Ishikawa (cell line): ENCODE results near the gene HSPA5.

Source experiments
- CEBPB ChIP-seq: IDR thresholded peaks from 2 replicates; pipeline ENCODE4 v1.6.1; 2012
- CREB1 ChIP-seq: IDR thresholded peaks from 2 replicates; pipeline ENCODE4 v1.6.1; 2012; ENCODE audit warnings: low read depth
- EGR1 ChIP-seq: IDR thresholded peaks from 2 replicates; pipeline ENCODE4 v1.6.1; 2012
- EP300 ChIP-seq: IDR thresholded peaks from 2 replicates; pipeline ENCODE4 v1.6.1; 2012; ENCODE audit warnings: borderline replicate concordance
- FOXM1 ChIP-seq: IDR thresholded peaks from 2 replicates; pipeline ENCODE4 v1.6.1; 2012; ENCODE audit warnings: low read depth, borderline replicate concordance
- MAX ChIP-seq: IDR thresholded peaks from 2 replicates; pipeline ENCODE4 v1.6.1; 2012
- NFIC ChIP-seq: IDR thresholded peaks from 2 replicates; pipeline ENCODE4 v1.6.1; 2012
- RAD21 ChIP-seq: IDR thresholded peaks from 2 replicates; pipeline ENCODE4 v1.6.1; 2012; ENCODE audit warnings: low read depth
- REST ChIP-seq: IDR thresholded peaks from 2 replicates; pipeline ENCODE4 v1.6.1; 2012; ENCODE audit warnings: low read depth, mild to moderate bottlenecking
- TAF1 ChIP-seq: IDR thresholded peaks from 2 replicates; pipeline ENCODE4 v1.6.1; 2012; ENCODE audit warnings: low read depth, mild to moderate bottlenecking
- TCF12 ChIP-seq: IDR thresholded peaks from 2 replicates; pipeline ENCODE4 v1.6.1; 2012; ENCODE audit warnings: low read depth
- TEAD4 ChIP-seq: IDR thresholded peaks from 2 replicates; pipeline ENCODE4 v1.6.1; 2012
- YY1 ChIP-seq: IDR thresholded peaks from 2 replicates; pipeline ENCODE4 v1.6.1; 2012; ENCODE audit warnings: low read depth
- ZBTB7A ChIP-seq: IDR thresholded peaks from 2 replicates; pipeline ENCODE4 v1.6.1; 2012; ENCODE audit warnings: low read depth
- TF ChIP-seq, protein P1 (sequence below): IDR thresholded peaks from 2 replicates; pipeline ENCODE4 v1.6.1; 2012

Gene HSPA5

DNA sequence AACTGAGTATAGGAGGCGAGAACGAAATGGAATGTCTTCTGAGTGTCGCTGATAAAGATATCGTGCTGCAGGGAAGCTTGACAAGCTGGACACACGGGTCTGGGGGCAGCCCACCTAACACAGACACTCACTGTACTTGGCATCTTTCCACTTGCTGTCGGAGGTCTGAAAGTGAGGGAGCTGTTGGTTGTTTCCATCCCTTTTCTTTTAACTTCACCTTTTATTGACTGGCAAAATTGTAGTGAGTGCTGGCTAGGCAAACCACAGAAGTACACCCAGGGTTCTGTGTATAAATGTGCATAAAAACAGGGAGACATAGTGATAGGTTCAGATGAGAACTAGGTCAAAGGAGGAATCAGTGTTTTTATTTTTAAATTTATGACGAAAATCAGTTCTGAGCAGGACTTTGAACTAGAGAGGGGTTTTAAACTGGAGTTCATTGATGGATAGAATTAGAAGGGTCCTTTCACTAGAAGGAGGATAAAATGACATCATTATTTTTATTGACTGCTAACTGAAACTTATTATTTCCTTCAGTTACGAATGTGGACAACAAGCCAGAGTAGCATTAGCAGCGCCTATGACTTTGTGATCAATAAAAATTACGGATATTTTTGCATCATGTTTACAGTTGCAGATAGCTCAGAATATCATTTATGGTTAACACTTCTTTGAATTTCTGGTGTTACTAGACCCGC is 21.3 kb upstream of the HSPA5 start:
- TF ChIP-seq CEBPB (no peak), RAD21 (no peak), ZBTB7A (no peak), TEAD4 (no peak), MAX (no peak), NFIC (no peak), FOXM1 (no peak), EGR1 (no peak), EP300 (no peak), CREB1 (no peak)
- TF ChIP-seq, protein P1, sequence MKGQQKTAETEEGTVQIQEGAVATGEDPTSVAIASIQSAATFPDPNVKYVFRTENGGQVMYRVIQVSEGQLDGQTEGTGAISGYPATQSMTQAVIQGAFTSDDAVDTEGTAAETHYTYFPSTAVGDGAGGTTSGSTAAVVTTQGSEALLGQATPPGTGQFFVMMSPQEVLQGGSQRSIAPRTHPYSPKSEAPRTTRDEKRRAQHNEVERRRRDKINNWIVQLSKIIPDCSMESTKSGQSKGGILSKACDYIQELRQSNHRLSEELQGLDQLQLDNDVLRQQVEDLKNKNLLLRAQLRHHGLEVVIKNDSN: no peak

DNA sequence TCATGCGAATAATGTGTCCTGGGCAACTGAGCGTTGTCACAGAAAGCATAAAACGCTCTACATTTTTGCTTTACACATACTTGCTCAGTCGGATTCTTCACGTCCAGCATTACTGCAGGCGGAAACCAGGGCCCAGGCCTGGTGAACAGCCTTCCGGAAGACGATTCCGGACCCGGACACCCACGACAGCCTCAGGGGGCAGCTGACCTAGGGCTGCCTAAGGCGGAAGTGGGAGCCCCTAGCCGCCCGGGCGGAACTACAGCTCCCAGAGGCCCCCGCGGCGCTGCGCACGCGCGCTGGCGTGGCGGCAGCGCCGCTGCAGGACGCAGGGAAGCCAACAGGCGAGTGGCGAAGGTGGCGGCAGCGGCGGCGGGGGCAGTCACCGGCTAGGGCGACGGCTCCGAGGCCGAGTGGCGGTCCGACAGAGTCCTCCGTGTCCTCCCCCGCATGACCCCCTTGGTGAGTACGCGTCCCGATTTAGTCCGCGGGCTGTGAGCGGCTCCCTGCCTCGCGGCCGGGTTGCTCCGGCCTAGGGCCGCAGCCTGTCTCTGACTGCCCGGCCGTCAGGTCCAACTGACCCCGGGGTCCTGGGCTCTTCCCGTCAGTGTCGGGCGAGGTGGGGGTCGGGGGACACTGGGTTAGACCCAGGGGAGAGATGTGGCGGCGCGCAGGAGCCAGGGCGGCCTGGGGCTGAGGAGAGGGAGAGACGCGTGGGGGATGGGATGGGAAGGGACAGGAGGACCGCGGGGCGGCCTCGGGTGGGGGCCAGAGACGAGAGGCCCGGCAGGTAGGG is 20.6 kb upstream of the HSPA5 start, which contains the start of gene GAPVD1:
GAPVD1 (plus strand) TSS at position 326 of the 793 bp plus-strand sequence. CDS start 37,096 bp downstream, outside the sequence.
- TF ChIP-seq TCF12 (peak; percentile 36; the same call in 1 of the 2 replicates), NFIC (no peak), CEBPB (no peak), MAX (peak; percentile 63; the same call in 1 of the 2 replicates), TEAD4 (peak; percentile 5; the same call in 1 of the 2 replicates), EGR1 (peak; percentile 18), TAF1 (peak; percentile 60), YY1 (0 out of 2 replicates have a peak, but pooled peaks have one; percentile 25)
- TF ChIP-seq, protein P1: peak; percentile 79

DNA sequence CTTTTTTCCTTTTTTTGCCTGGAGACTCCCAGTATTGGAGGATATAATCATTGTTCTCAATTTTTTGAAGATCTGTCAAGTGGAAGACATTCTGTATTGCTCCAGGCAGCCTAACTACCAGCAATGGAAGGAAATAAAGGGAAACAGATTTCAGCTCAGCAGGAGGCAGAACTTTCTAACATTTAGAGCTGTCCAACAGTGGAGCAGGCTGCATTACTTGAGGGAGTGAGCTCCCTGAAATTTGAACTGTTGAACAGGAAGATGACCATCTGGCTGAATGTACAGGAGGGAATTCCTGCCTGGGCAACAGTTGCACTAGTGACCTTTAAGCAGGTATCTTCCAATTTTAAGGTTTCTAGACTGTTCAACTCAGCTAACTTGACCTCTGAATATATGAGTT is 19.4 kb upstream of the HSPA5 start:
- no peak for TF ChIP-seq CEBPB
- no peak for TF ChIP-seq NFIC
- TF ChIP-seq, protein P1: no peak
- 0 out of 2 replicates have a peak, but pooled peaks have one; percentile 13 for TF ChIP-seq TEAD4
- no peak for TF ChIP-seq MAX
- TF ChIP-seq RAD21: 0 out of 2 replicates have a peak, but pooled peaks have one; percentile 5
- TF ChIP-seq TCF12: no peak
- TF ChIP-seq YY1: no peak
- peak; percentile 67 for TF ChIP-seq REST
- no peak for TF ChIP-seq EGR1
- no peak for TF ChIP-seq ZBTB7A

GRCh38 chr9:125258832-125259534 is 17.8 kb upstream of the HSPA5 start:
- TF ChIP-seq CEBPB: no peak
- TF ChIP-seq RAD21: no peak
- no peak for TF ChIP-seq EP300
- TF ChIP-seq TAF1: no peak
- TF ChIP-seq MAX: no peak
- TF ChIP-seq ZBTB7A: no peak
- TF ChIP-seq TEAD4: no peak
- TF ChIP-seq, protein P1: no peak
- no peak for TF ChIP-seq FOXM1
- TF ChIP-seq CREB1: no peak
- no peak for TF ChIP-seq NFIC
- TF ChIP-seq YY1: no peak
- no peak for TF ChIP-seq TCF12
- TF ChIP-seq EGR1: no peak
- TF ChIP-seq REST: no peak
